ENCODE data around the gene SETD5. TPM values are rescaled to one million over a fixed set of nuclear protein-coding genes. Genes with fewer than 3 reads are reported as not detected.

SETD5 gene
- total and polyA plus RNA-seq, 2 of the 8 experiments (the other 6 are each of a cell fraction or from before 2014, with no cell fraction given): 108 to 234 TPM

GRCh38 chr3:9420850-9421549, 23.6 kb downstream of the SETD5 start:
- no peak for FAIRE-seq

More at GRCh38 chr3:9420850-9421549, 23.6 kb downstream of the SETD5 start:
- Histone ChIP-seq H2BK15ac (ENCODE audit: low read length) (no peak overlapping the region), H3K9me3 (ENCODE audit: insufficient read depth in 2 of 2, low read depth in 1 of 2, low read length in 1 of 2) (no peaks in the 10 kb centered on the region), H3K4me2 (ENCODE audit: insufficient read depth in 1 of 2, low read depth in 2 of 2, low read length in 2 of 2) (no peak overlapping the region), H2AK5ac (ENCODE audit: low read depth, low read length) (no peak overlapping the region), H4K91ac (replicated peaks; ENCODE audit: insufficient read length, low read length) (no peak overlapping the region), H3K56ac (replicated peaks; ENCODE audit: insufficient read length, low read depth, low read length) (no peak overlapping the region), H2BK5ac (ENCODE audit: low read depth, low read length) (no peak overlapping the region), H2BK12ac (ENCODE audit: low read depth, low read length) (no peak overlapping the region), H3K23me2 (ENCODE audit: low read depth, low read length) (no peaks in the 10 kb centered on the region), H3K4ac (replicated peaks; ENCODE audit: insufficient read length, low read depth, low read length) (no peak overlapping the region), H3K4me3 (ENCODE audit: extremely low read depth in 1 of 4, insufficient read depth in 2 of 4, low read depth in 3 of 4, low read length in 4 of 4) (no peak overlapping the region), H3K36me3 (ENCODE audit: control insufficient read depth in 2 of 4, insufficient read depth in 4 of 4, low read length in 3 of 4) (peaks cover 0 to 38% (median 0%) of the 10 kb centered on the region in 4 experiments; a peak in 3 of 8 replicates), H3K9ac (replicated peaks in 1 of 4; ENCODE audit: extremely low read depth in 1 of 4, low read depth in 3 of 4, low read length in 3 of 4) (no peak overlapping the region), H4K5ac (ENCODE audit: insufficient read length, low read depth, low read length) (peak overlapping the region; percentile 24), H3K4me1 (replicated peaks in 1 of 4; ENCODE audit: control insufficient read depth in 3 of 4, insufficient read depth in 4 of 4, low read length in 3 of 4) (peaks cover 3 to 7% (median 5%) of the 10 kb centered on the region in 4 experiments; a peak in 5 of 7 replicates), H4K8ac (ENCODE audit: extremely low read depth, insufficient read depth, low read length) (no peak overlapping the region), H3K27ac (ENCODE audit: low read depth, low read length) (no peak overlapping the region), H3K23ac (ENCODE audit: insufficient read length) (no peak overlapping the region), H2AFZ (ENCODE audit: low read length) (no peak overlapping the region), H2BK20ac (ENCODE audit: low read length) (no peak overlapping the region), H3K27me3 (replicated peaks in 1 of 4; ENCODE audit: control insufficient read depth in 3 of 4, extremely low read depth in 1 of 4, insufficient read depth in 3 of 4, low read length in 3 of 4) (no peaks in the 10 kb centered on the region), H2BK120ac (replicated peaks; ENCODE audit: low read depth, low read length) (no peak overlapping the region), H4K20me1 (replicated peaks in 1 of 2; ENCODE audit: control insufficient read depth in 1 of 2, insufficient read depth in 2 of 2, low read length in 2 of 2) (peaks cover 4 to 9% of the 10 kb centered on the region in 2 experiments), H3K79me2 (ENCODE audit: control insufficient read depth in 1 of 2, insufficient read depth in 2 of 2, low read length in 2 of 2) (peaks cover 23 to 99% of the 10 kb centered on the region in 2 experiments), H3K14ac (ENCODE audit: insufficient read length) (no peak overlapping the region), H3K79me1 (ENCODE audit: low read depth, low read length) (no peaks in the 10 kb centered on the region), H3K18ac (ENCODE audit: extremely low read depth, low read length) (no peak overlapping the region)
- no peak for DNase-seq (ENCODE audit: low read depth in 1 of 2, low spot score in 2 of 2)
- ChIA-PET POLR2A (ENCODE audit: partially characterized antibody) (interaction anchor here (0.6 to 13.9 kb wide), 9 partner anchors 9 to 452 kb away, joined by 3 to 300 read pairs (median 4); partner anchors contain the start of genes SETD5 and THUMPD3), CTCF (ENCODE audit: partially characterized antibody) (interaction anchor here (0.6 to 6.8 kb wide), 6 partner anchors 13 to 68 kb away, joined by 3 to 43 read pairs (median 4); partner anchors contain the start of genes SETD5 and THUMPD3)
- WGBS, 2 experiments (ENCODE audit: extremely low coverage in 1 of 2, insufficient coverage in 1 of 2, insufficient read length in 1 of 2, insufficient replicate concordance in 2 of 2, low coverage in 1 of 2, low lambda C conversion rate in 2 of 2, missing lambda C conversion rate in 1 of 2): 84% methylated on average over 2 of the region's 2 CpGs; no CpG with 5 or more reads in 1 of the 2 experiments
- TF ChIP-seq SIN3A (conservative IDR thresholded peaks at IDR 0.05 in 1 of 2, IDR thresholded peaks at IDR 0.05 in 1 of 2; ENCODE audit: low read depth in 1 of 2, low read length in 2 of 2): no peak
- peak in 1 of 2 experiments; percentile 61; a peak in 1 of 4 replicates for TF ChIP-seq HDAC2 (IDR thresholded peaks at IDR 0.05; ENCODE audit: borderline replicate concordance in 1 of 2, low read depth in 2 of 2, low read length in 2 of 2)
- TF ChIP-seq MAFK (IDR thresholded peaks at IDR 0.05; ENCODE audit: low read depth, low read length): 0 out of 2 replicates have a peak, but pooled peaks have one; percentile 9
- no peak for TF ChIP-seq CHD2 (IDR thresholded peaks at IDR 0.05; ENCODE audit: low read length)
- TF ChIP-seq BACH1 (IDR thresholded peaks at IDR 0.05; ENCODE audit: low read length): 0 out of 2 replicates have a peak, but pooled peaks have one; percentile 13
- peak; percentile 59; the same call in 1 of the 2 replicates for TF ChIP-seq TCF12 (IDR thresholded peaks at IDR 0.05; ENCODE audit: low read depth, low read length)
- TF ChIP-seq KDM1A (IDR thresholded peaks at IDR 0.05; ENCODE audit: borderline replicate concordance, low read length): peak; percentile 86
- TF ChIP-seq CTBP2 (IDR thresholded peaks at IDR 0.05; ENCODE audit: borderline replicate concordance, insufficient read depth, insufficient read length, low read length): no peak
- TF ChIP-seq FOSL1 (IDR thresholded peaks at IDR 0.05; ENCODE audit: insufficient read depth, low read depth, low read length): no peak
- no peak for TF ChIP-seq TBP (IDR thresholded peaks at IDR 0.05; ENCODE audit: low read depth, low read length)

Measured in H1 (cell line).